Peyer's patch (tissue), 4 donors: ENCODE measurements around the gene OR10V1. TPM values are rescaled to one million over a fixed set of nuclear protein-coding genes. Genes with fewer than 3 reads are reported as not detected.

Experiments used
- DNase-seq, 3 donors: peaks; one replicate each; pipeline ENCODE4 v3.0.0-alpha.2; 2017 to 2019
- H3K27ac ChIP-seq, 4 donors: fragments of 200-600 bp; sonication (generic); one replicate each; pipeline ENCODE4 v1.5.1; 2016 to 2019
- H3K27me3 ChIP-seq, 2 donors: fragments of 200-600 bp; sonication (generic); one replicate each; pipeline ENCODE4 v1.5.1; 2019
- H3K36me3 ChIP-seq, 3 donors: fragments of 200-600 bp; sonication (generic); one replicate each; pipeline ENCODE4 v1.5.1; 2016 to 2019
- H3K4me1 ChIP-seq, 4 donors: fragments of 200-600 bp; sonication (generic); one replicate each; pipeline ENCODE4 v1.5.1; 2016 to 2019
- H3K4me3 ChIP-seq, 4 donors: fragments of 200-600 bp; sonication (generic); 1 replicate in 3 of 4; 2 replicates in 1 of 4; pipeline ENCODE4 v1.5.1; 2016 to 2019; ENCODE audit warnings: mild to moderate bottlenecking in 1 of 4
- H3K9me3 ChIP-seq, 4 donors: fragments of 200-600 bp; sonication (generic); one replicate each; pipeline ENCODE4 v1.5.1; 2016 to 2019; ENCODE audit warnings: mild to moderate bottlenecking in 1 of 4
- POLR2A ChIP-seq, 2 donors: fragments of 450-650 bp; IDR thresholded peaks; one replicate each; pipeline ENCODE4 v1.5.1; 2017; ENCODE audit warnings: antibody characterized with exemption in 2 of 2, mild to moderate bottlenecking in 2 of 2, moderate library complexity in 2 of 2
- total RNA-seq, 4 donors: library from RNA; depleted of rRNA; stranded (reverse); fragments of >200 nt; gene quantifications; one replicate each; pipeline ENCODE4 v1.1.0, GENCODE V29; 2016
- TF ChIP-seq, protein P1 (sequence below), 6 experiments: fragments of 450-650 bp in 4 of 6; fragments of 200-600 bp in 2 of 6; sonication (generic) in 1 of 6; IDR thresholded peaks; one replicate each; pipeline ENCODE4 v1.5.1; 2017 to 2019; ENCODE audit warnings: antibody characterized with exemption in 6 of 6, mild to moderate bottlenecking in 3 of 6, moderate library complexity in 1 of 6

Gene OR10V1
- total RNA-seq, 4 donors from 2014 or later: not detected

DNA sequence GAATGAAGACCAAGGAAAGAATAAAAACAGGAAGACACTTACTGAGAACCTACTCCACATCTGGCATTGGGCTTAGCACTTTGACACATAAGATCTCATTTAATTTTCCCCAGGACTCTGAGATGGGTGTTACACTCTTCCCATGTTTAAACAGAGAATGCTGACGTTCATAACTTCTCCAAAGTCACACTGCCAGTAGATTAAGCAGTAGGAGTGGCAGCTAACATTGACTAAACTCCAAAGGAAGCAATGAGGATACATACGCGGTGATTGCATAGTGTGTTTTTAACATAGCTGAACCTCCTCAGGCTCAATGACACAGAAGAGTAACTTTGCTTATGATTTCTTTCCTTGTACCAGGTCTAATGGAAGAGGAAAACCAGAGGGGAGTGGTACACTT lies 14.5 kb upstream of the OR10V1 start:
- TF ChIP-seq POLR2A (IDR thresholded peaks at IDR 0.05): no peak
- TF ChIP-seq, protein P1, sequence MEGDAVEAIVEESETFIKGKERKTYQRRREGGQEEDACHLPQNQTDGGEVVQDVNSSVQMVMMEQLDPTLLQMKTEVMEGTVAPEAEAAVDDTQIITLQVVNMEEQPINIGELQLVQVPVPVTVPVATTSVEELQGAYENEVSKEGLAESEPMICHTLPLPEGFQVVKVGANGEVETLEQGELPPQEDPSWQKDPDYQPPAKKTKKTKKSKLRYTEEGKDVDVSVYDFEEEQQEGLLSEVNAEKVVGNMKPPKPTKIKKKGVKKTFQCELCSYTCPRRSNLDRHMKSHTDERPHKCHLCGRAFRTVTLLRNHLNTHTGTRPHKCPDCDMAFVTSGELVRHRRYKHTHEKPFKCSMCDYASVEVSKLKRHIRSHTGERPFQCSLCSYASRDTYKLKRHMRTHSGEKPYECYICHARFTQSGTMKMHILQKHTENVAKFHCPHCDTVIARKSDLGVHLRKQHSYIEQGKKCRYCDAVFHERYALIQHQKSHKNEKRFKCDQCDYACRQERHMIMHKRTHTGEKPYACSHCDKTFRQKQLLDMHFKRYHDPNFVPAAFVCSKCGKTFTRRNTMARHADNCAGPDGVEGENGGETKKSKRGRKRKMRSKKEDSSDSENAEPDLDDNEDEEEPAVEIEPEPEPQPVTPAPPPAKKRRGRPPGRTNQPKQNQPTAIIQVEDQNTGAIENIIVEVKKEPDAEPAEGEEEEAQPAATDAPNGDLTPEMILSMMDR (IDR thresholded peaks at IDR 0.05): no peak
- H3K27ac ChIP-seq: no peak overlapping the region
- H3K27me3 ChIP-seq: no peaks in the 10 kb centered on the region
- DNase-seq: no peak
- H3K4me3 ChIP-seq: no peak overlapping the region
- no peaks in the 10 kb centered on the region for H3K36me3 ChIP-seq
- H3K9me3 ChIP-seq: no peaks in the 10 kb centered on the region
- H3K4me1 ChIP-seq: no peaks in the 10 kb centered on the region

DNA sequence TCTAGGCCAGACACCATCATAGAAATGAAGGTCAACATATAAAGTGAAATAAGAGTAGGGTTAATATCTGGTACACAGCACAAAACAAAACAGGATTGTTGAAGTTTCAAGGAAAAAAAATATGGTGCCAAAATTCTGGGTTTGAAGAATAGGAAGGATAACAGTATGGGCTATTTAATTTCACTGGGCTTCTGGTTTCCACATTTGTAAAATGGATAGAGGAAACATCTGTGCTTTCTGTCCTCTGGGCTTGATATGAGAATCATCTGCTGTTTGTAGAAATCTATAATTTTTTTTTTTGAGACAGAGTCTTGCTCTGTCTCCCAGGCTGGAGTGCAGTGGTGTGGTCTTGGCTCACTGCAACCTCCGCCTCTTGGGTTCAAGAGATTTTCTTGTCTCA lies 13.8 kb upstream of the OR10V1 start:
- Histone ChIP-seq H3K27ac (no peak overlapping the region), H3K4me3 (no peak overlapping the region), H3K27me3 (no peaks in the 10 kb centered on the region), H3K4me1 (no peaks in the 10 kb centered on the region), H3K9me3 (no peaks in the 10 kb centered on the region), H3K36me3 (no peaks in the 10 kb centered on the region)
- DNase-seq: no peak
- TF ChIP-seq, protein P1 (IDR thresholded peaks at IDR 0.05): no peak
- no peak for TF ChIP-seq POLR2A (IDR thresholded peaks at IDR 0.05)

DNA sequence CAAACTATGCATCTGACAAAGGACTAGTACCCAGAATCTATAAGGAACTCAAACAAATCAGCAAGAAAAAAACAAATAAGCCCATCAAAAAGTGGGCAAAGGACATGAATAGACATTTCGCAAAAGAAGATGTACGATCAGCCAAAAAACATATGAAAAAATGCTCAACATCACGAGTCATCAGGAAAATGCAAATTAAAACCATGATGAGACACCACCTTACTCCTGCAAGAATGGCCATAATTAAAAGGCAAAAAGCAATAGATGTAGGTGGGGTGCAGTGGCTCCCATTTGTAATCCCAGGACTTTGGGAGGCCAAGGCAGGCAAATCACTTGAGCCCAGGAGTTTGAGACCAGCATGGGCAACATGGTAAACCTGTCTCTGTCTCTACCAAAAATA lies 10.4 kb upstream of the OR10V1 start:
- Histone ChIP-seq H3K27ac (no peak overlapping the region), H3K27me3 (no peaks in the 10 kb centered on the region), H3K4me1 (no peaks in the 10 kb centered on the region), H3K36me3 (no peaks in the 10 kb centered on the region), H3K4me3 (no peak overlapping the region), H3K9me3 (no peaks in the 10 kb centered on the region)
- TF ChIP-seq, protein P1 (IDR thresholded peaks at IDR 0.05): no peak
- no peak for TF ChIP-seq POLR2A (IDR thresholded peaks at IDR 0.05)
- no peak for DNase-seq

DNA sequence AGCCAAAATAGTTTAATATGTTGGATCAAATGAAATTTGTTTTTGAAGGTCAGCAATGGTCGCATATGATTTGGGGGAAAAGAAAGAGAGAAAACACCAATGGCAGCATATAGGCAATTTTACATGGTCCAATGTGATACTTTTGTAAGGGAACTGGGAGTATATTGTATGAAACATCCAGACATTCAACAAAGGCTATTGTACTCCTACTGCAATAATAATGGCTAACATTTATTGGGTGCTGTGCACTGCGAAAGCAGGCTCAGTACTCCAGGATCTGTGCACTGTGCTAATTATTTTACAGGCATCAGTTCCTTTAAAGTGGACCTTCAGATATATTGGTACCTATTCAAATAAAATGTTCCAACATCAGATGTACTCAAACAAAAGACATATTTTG lies 5.9 kb upstream of the OR10V1 start:
- H3K36me3 ChIP-seq: no peaks in the 10 kb centered on the region
- H3K4me3 ChIP-seq: no peak overlapping the region
- DNase-seq: no peak
- no peak overlapping the region for H3K27ac ChIP-seq
- H3K4me1 ChIP-seq: no peaks in the 10 kb centered on the region
- H3K9me3 ChIP-seq: no peaks in the 10 kb centered on the region
- no peak for TF ChIP-seq POLR2A (IDR thresholded peaks at IDR 0.05)
- TF ChIP-seq, protein P1 (IDR thresholded peaks at IDR 0.05): no peak
- no peaks in the 10 kb centered on the region for H3K27me3 ChIP-seq

DNA sequence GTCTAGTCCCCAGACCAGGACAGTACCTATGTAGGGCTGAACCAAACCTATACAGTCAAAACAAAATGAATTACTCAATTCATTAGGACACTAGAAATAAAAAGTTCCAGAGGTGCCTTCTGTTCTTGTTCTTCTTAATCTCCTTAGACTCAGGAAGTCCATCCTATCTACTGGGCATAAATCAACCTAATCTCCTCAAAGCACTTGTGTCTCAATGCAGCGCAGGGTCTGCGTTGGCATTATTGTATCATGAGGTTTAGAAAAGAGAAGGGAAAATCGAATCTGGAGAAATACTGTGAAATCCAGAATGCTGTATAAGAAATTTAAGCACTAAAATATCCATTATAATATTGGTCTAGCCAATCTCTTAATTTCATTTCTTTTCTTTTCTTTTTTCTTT lies 2.4 kb upstream of the OR10V1 start:
- TF ChIP-seq POLR2A (IDR thresholded peaks at IDR 0.05): no peak
- TF ChIP-seq, protein P1 (IDR thresholded peaks at IDR 0.05): no peak
- no peaks in the 10 kb centered on the region for H3K36me3 ChIP-seq

More for the DNA sequence above, 2.4 kb upstream of the OR10V1 start:
- Histone ChIP-seq H3K4me3 (no peak overlapping the region), H3K27me3 (no peaks in the 10 kb centered on the region), H3K9me3 (no peaks in the 10 kb centered on the region), H3K27ac (no peak overlapping the region), H3K4me1 (no peaks in the 10 kb centered on the region)
- no peak for DNase-seq
